NCI-H128 (cell line): Measurements from ENCODE around the gene SIK1.
"Not testable (repeated sequence)": the region's sequence is repeated elsewhere in the genome, so short reads cannot be mapped to it uniquely, and the experiment has no call there.

Experiments
- DNase-seq: peaks from one replicate; lab custom pipeline; 2025; ENCODE audit not compliant: unreplicated experiment; lab: John Stamatoyannopoulos, UW

SIK1 gene

DNA sequence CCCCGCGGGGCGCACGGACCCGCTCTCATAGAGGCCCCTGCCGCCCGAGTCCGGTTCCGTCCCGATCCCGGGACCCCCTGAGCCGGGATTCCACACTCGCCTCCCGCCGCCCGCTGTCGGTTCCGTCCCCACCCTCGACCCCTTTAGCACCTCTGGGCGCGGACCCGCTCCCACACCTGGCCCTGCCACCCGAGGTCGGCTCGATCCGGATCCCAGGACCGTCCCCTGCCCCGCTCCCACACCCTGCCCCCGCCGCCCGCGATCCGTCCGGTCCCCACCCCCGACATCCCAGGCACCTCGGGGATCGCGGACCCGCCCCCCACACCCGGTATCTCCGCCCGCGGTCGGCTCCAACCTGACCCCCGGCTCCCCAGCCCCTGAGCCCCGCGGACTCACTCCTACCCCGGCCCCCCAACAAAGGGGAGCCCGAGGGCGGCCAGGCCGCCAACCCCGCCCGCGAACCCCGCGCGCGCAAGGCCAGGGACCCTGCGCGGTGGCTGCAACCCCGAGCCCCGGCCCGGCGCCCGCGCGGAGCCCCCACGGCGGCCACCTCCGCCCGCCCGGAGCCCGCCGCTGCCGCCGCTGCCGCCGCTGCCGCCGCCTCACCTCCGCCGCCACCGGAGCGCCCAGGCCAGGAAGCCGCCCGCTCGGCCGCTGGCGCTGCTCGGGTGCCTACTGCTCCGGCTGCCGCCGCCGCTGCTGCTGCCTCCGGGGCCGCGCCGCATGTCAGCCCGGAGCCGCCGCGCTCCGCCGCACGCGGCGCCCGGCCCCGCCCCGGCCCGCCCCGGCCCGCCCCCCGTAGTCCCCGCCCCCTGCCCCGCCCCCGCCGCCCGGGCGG is at the start of gene SIK1:
Gene SIK1 (minus strand): TSS at position 728 of the 838 bp plus-strand sequence. CDS start 953 bp downstream, outside the sequence.
- DNase-seq, result not testable (repeated sequence)

DNA sequence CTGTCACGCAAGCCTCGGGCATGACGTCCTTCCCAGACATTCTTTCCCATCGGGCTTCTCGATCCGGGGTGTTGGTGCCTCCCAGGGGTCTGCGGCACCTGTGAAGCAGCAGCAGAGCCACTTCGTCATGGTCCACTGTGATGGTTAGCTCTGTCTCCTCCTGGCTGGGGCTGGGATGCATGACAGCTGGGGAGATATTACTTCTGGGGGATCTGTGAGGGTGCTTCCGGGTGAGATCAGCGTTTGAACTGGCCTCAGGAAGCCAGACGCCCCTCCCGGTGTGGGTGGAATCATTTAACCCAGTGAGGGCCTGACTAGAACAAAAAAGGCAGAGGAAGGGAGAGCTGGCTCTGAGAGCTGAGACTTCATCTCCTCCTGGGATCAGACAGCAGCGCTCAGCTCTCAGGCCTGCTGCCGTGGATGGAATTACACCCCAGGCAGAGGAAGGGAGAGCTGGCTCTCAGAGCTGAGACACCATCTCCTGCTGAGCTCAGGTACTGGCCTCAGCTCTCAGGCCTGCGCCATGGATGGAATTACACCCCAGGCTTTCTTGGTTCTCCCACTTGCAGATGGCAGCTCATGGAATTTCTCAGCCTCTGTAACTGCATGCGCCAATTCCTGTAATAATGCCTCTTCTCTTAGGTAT is 44.8 kb upstream of the SIK1 start:
- DNase-seq, result not testable (repeated sequence)

DNA sequence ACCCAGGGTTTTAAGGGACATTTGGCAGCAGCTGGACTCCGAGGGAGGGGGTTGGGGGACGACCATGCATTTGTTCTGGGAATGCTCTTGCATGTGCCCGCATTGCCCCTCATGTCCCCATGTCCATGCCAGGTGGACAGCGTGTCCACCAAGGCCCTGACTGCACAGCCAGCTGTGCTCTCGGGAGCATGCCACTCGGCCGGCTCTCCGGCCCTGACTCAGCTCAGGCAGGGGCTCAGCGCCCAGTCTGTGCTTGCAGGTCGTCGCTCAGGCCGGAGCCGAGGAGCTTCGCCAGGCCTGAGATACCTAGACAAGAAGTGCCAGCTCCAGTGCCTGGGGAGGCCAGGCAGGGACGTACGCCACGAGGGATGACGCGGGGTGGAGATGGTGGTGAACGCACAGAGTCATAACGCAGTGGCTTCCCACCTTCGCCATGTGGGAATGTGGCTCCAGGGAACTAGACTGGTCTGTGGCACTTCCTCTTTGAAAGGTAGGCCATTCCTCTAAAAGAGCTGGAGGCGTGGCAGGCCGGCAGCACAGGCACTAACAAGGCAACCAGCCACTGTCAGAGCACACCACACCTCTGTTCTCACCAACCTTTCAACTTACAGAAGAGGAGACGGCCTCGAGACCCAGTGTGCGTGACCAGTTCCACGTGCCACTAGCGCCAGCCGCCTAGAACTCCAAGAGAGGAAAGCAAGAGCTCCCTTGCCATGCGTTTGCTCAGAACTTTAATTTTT is 43.0 kb upstream of the SIK1 start:
- DNase-seq, result not testable (repeated sequence)

DNA sequence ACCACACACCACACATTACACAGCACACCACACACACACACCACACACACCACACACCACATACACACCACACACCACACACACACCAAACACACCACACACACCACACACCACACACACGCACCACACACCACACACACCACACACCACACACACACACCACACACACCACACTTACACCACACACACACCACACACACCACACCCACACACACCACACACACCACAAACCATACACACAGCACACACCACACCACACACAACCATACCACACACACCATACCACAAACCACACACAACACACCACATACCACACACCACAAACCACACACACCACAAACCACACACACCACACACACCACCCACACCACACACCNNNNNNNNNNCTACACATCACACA is 40.9 kb upstream of the SIK1 start:
- DNase-seq, result no peak

DNA sequence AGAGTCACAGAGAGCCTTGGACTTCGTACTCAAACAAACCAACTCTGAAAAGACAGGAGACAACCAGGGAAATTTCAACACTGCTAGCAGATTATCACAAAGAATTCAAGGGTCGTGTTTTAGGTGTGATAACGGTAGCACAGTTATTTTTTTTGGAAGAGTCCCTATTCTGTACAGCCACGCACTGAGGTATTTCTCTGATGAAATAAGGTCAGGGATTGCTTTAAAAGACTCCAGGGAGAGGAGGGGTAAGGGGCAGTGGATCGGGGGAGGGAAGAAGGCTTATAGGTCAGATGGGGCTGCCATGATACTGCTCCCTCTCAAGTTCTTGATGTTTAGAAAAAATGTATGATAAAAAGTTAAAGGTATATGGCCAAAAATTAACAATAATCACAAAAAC is 38.2 kb upstream of the SIK1 start:
- not testable (repeated sequence) for DNase-seq

DNA sequence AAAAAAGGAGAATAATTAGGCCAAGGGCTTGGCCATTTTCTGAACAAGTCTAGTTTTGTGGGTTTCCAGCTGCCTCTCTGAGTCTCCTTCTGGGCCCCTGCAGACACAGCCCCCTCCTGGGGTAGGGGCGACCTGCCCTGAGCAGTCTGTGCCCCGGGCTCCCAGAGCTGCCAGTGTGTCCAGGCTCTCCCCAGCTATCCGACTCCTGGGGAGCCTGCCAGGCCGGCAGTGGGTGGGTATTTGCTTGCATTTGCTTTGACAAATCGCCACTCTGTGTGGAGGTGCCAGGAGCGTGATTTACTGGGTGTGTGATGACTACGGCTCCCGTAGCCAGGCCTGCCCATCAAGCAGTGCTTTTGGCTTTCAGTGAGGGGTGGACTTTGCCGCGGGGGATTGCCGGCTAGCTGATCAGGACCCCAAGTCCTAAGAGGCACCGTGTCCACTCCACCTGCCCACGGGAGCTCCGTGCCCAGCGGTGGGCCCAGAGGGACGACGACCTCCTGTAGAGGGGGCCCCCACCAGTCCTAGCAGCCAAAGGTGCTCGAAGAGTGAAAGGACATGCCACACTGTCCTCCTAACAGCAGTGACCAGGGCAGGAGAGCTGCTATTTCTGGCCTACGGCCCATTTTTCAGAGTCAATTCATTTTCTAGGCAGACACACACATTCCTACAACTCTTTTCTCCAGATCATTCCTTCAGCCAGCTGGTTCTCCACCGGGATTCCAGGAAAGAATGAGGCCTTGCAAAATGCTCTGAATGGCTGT is 36.7 kb upstream of the SIK1 start:
- not testable (repeated sequence) for DNase-seq

DNA sequence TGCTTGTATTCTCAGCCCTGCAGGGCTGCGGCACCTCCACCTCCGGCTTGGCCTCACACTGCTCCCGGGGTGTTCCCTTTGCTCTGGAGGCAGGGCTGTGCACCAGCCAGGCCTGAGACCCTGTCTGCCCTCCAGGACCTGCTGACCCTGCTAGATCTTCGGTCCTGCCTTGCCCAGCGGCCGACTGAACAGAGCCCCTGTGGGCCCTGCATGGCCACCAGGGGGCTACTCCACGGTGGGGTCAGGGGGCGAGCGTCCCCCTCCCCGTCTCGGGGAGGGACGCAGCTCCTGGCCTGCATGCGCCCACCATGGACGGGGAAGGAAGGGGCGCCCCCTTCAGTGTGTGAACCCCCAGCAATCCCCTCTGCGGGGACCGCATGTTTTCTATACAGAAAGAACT is 36.0 kb upstream of the SIK1 start:
- DNase-seq, result not testable (repeated sequence)

DNA sequence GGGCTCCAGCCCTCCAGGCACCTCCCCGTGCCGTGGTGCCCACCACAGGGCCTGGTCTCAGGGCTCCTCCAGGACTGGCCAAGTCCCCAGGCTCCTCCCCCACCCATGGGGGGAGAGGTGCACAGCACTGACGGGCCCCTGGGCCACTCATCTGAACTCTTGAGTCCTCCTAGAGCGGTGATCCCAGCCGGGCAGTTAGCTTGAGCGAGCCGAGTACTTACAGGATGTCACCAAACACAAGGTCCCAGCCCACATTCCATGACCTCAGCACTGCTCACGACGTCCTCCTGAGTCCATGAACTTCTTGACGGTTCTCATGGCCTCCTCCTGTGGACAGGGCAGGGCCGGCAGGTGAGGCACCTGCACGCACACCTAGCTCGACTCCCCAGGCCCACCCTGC is 33.5 kb upstream of the SIK1 start:
- DNase-seq, result not testable (repeated sequence)

DNA sequence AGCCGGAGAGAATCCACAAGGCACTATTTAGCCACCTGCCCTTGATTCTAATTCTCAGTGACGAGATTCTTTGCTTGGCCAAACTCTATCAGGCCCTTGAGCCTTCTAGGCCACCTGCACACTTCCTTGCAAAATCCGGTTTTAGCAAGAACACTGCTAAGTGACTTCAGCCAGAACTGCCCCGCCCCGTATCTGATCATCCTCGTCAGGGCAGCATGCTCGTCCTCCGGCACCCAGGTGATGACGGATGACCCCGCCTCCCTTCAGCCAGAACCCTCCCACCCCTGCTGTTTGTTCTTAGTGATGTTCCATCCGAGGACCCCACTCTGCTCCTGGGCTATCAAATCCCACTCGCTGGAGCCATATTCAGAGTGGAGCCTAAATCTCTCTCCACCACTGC is 32.1 kb upstream of the SIK1 start:
- not testable (repeated sequence) for DNase-seq

DNA sequence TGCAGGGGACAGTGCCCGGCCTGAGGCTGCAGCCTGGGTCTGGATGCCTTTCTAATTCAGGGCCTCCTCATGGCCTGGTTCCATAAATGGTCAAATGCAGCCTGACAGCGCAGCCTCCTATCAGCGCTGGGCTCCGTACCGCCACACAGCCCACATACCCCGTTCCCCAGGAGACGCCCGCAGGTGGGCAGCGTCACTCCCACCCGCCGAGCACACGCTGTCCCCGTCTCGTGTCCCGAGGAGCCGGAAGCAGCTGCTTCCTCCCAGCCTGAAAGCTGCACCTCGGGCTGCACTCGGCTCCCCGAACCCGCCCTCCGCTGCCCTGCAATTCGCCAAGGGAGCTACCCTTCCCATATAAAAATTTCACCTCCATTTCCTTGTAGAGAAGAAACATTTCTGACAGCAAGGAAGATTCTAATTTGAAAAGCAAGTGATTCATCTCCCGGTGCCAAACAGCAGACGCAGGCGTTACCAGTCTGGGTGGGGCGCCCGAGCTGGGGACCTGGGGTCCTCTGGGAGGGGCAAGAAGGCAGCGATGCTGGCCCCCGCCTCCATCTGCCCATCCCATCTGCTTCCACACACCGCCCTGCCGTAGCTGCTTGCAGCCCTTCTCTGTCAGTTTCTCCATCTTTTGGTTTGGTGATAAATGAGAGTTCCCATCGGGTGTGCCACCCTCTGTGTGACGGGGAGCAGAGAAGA is 29.8 kb upstream of the SIK1 start:
- DNase-seq, result not testable (repeated sequence)

DNA sequence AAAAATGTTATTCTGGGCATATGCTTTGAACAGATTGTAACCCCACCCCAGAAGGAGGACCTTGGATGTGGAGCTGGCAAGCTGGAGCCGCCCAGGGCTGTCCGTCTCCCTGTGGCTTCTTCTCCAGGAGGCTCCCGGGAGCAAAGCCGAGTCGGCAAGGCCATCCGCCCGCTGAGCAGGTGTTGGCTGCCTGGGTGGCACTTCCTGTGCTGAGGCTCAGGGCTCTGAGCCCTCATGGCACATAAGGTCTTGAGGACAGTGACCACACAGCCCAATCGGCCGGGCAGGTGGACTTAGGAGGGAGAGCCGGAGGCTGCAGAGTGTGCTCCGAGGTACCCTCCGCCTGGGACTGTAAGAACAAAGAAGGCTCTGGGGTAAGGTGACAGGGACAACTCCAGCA is 28.8 kb upstream of the SIK1 start:
- DNase-seq, result not testable (repeated sequence)

DNA sequence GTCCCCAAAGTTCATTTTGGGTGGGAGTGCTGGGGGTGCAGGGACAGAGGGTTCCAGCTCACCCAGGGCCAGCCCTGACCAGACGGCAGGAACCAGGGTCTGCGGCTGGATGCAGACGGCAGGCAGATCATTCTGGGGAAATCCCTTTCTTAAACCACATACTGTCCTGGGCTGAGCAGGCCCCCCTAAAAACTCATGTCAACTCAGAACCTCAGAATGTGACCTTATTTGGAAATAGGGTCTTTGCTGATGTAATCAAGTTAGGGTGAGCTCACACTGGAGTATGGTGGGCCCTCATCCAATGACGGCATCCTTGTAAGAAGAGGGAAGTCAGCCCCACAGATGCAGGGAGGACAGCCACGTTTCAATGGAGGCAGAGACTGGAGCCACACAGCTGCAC is 27.2 kb upstream of the SIK1 start:
- not testable (repeated sequence) for DNase-seq

DNA sequence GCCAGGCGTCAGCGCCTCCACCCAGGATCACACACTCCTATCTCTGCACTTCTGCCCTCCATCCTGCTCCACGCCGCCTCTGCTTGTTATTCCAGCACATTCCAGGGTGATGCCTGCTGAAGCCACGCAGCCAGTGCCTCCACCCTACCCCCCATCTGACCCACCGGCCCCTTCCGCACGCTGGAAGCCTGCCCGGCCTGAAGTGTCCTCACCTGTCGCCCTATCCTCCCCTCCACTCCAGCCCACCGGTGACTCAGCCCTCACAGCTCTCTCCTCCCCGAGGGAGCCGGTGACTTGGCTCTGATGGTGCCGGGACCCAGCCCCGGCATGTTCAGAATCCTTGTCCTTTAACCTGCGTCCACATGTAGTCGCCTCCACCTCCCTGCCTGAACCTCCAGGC is 24.9 kb upstream of the SIK1 start:
- DNase-seq, result not testable (repeated sequence)

DNA sequence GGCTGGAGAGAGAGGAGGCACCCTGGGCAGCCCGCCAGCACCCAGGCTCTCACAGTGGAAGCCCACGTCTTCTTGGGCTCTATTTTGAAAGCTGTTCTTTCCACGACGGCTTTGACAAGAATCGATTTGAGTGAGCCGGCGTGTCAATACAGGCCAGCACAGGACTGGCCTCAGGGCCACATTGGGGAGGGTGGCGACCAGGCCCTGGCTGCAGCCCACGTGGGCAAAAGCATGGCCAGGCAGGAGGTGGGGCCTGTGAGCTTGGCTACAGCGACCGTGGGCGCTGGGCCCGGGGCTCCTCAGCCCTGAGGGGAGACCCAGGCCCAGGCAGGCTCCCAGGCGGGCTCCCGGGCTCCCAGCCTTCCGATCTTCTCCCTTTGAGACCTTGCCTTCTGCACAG is 23.4 kb upstream of the SIK1 start:
- not testable (repeated sequence) for DNase-seq

DNA sequence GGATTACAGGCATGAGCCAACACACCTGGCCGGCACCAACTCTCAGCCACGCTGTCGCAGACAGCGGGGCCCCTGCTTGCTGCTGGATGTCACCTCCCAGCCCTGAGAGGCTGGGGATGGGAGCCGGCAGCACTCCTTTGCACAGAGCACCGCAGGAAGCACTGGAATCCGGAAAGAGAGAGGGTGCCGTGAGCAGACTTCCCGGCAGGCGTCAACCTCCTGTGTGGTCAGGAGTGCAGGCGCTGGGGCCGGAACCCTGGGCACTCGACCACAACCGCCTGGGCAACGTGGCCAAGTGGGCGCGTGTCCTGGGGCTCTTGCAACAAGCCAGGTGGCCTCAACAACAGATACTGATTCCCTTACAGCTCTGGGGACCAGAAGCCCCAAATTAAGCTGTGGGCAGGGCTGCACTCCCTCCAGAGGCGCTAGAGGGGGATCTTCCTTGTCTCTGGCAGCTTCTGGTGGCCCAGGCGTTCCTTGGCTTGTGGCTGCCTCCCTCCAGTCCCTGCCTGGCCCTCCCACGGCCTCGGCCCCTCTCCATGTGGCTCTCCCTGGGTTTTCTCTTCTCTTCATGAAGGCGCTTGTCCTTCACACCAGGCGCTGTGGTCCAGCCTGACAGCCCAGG is 20.5 kb upstream of the SIK1 start:
- DNase-seq, result not testable (repeated sequence)

DNA sequence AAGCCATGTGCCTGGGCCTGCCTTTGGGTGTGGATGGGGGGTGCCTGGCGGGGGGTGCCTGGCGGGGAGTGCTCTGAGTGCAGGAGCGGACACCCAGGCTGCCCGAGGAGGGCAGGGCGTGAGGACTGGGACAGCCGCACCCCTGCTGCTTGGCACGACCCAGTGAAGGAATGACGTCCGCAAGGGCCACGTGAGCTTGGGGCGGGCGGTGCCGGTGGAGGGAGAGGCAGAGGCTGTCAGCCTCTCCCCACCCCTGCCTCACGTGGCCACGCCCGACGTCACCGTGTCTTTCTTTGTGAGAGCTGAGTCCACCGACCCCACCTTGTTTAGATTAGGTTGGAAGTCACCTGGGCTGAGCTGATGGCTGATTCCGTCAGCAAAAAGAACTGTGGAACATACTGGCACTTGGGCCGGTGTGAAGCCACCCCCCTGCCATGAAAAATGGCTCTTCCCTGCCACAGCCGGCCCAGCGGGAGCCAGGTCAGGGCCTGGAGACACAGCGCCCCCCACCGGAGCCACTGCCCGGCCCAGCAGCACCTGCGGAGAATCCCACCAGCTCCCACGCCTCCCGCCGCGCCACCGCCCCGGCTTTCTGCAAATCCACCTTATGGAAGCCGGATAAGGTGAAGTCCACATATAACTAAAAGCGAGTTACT is 19.5 kb upstream of the SIK1 start:
- DNase-seq, result not testable (repeated sequence)

DNA sequence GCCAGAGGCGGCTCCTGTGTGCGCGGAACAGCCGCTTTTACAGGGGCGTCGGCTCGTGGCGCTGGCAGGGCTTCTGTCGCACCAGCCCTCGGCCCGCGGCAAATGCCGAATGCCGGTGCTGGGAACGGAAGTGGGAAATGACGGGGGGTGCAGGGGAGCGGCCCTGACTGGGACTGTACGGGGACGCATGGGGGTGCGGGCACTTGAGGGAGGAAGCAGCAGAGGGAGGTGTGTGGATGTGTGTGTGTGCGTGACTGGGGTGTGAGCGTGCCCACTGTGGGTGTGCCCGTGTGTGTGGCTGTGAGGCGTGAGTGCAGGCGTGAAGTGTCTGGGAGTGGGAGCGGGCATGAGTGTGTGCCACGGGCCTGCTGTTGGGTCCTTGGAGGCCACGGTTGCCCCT is 17.6 kb upstream of the SIK1 start:
- not testable (repeated sequence) for DNase-seq

DNA sequence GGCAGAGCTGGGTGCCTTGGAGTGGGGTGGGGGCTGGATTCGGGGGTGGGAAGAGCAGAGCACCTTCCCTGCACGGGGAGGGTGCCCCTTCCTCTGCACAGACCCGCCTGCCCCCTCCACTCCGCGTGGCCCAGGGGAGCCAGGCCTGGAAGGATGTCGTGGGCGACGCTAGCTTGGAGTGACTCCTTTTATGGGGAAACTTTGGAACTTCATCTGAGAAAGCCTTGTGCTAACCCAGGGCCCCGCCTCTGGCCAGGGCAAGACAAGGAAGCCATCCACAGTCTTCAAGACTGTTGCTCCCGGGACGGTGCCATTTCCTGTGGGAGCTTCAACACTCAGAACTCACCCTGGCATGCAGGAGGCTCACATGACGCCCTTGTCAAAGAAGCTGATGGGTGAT is 15.6 kb upstream of the SIK1 start:
- DNase-seq, result not testable (repeated sequence)
